HepG2 (cell line): ENCODE measurements around the gene RNF222. TPM values are rescaled to one million over a fixed set of nuclear protein-coding genes. Genes with fewer than 3 reads are reported as not detected.

ENCODE experiments used
- ARID5B ChIP-seq: IDR thresholded peaks from 2 replicates; pipeline ENCODE4 v1.4.0; 2020; ENCODE audit warnings: mild to moderate bottlenecking, missing genetic modification reagents
- BCLAF1 ChIP-seq: fragments of 450-650 bp; IDR thresholded peaks from 2 replicates; pipeline ENCODE4 v1.6.1; 2017; ENCODE audit warnings: mild to moderate bottlenecking
- DNMT1 ChIP-seq: sonication (generic); formaldehyde crosslinking; IDR thresholded peaks from 2 replicates; pipeline ENCODE4 v1.5.1; 2020; ENCODE audit warnings: mild to moderate bottlenecking, missing genetic modification reagents
- ETV5 ChIP-seq: IDR thresholded peaks from 2 replicates; pipeline ENCODE4 v1.6.1; 2018; ENCODE audit warnings: missing biosample characterization, missing genetic modification reagents, inconsistent platforms, borderline replicate concordance
- FOXP1 ChIP-seq, 2 experiments: fragments of 450-650 bp in 1 of 2; IDR thresholded peaks; 2 replicates each; pipeline ENCODE4 v1.6.1; 2017 to 2018; ENCODE audit warnings: antibody characterized with exemption in 1 of 2
- HNRNPK ChIP-seq: fragments of 200-400 bp; formaldehyde crosslinking; IDR thresholded peaks from 2 replicates; pipeline ENCODE4 v1.6.1; 2018; ENCODE audit warnings: low read length, low read depth, moderate library complexity, mild to moderate bottlenecking; ENCODE audit not compliant: poor library complexity, severe bottlenecking
- KAT8 ChIP-seq: IDR thresholded peaks from 2 replicates; pipeline ENCODE4 v1.6.1; 2016; ENCODE audit warnings: missing genetic modification reagents, missing compliant biosample characterization
- KMT2B ChIP-seq: IDR thresholded peaks from 2 replicates; pipeline ENCODE4 v1.6.1; 2016; ENCODE audit warnings: missing genetic modification reagents, missing compliant biosample characterization
- MTA1 ChIP-seq: sonication (generic); formaldehyde crosslinking; IDR thresholded peaks from 2 replicates; pipeline ENCODE4 v1.4.0; 2020; ENCODE audit warnings: missing genetic modification reagents, mild to moderate bottlenecking, borderline replicate concordance
- MYPOP ChIP-seq: sonication (generic); formaldehyde crosslinking; IDR thresholded peaks from 2 replicates; pipeline ENCODE4 v1.8.1; 2023; ENCODE audit warnings: mild to moderate bottlenecking, moderate library complexity, missing genetic modification reagents
- ONECUT2 ChIP-seq: sonication (generic); formaldehyde crosslinking; IDR thresholded peaks from 2 replicates; pipeline ENCODE4 v1.4.0; 2020; ENCODE audit warnings: missing genetic modification reagents
- RELA ChIP-seq: sonication (generic); formaldehyde crosslinking; IDR thresholded peaks from 2 replicates; pipeline ENCODE4 v1.4.0; 2020; ENCODE audit warnings: missing genetic modification reagents
- TBL1XR1 ChIP-seq: fragments of 150-350 bp; IDR thresholded peaks from 2 replicates; pipeline ENCODE4 v1.6.1; 2014; ENCODE audit warnings: borderline replicate concordance, low read length; ENCODE audit not compliant: partially characterized antibody
- TFAP4 ChIP-seq: sonication (generic); IDR thresholded peaks from 2 replicates; pipeline ENCODE4 v1.6.1; 2016; ENCODE audit warnings: low read depth, borderline replicate concordance
- ZC3H13 ChIP-seq: sonication (generic); formaldehyde crosslinking; IDR thresholded peaks from 2 replicates; pipeline ENCODE4 v1.8.1; 2023; ENCODE audit warnings: mild to moderate bottlenecking, missing genetic modification reagents, moderate library complexity
- ZNF292 ChIP-seq: sonication (generic); formaldehyde crosslinking; IDR thresholded peaks from 2 replicates; pipeline ENCODE4 v1.8.1; 2022; ENCODE audit warnings: mild to moderate bottlenecking, low read depth, missing genetic modification reagents, borderline replicate concordance
- ZNF431 ChIP-seq: sonication (generic); formaldehyde crosslinking; IDR thresholded peaks from 2 replicates; pipeline ENCODE4 v1.9.0; 2022; ENCODE audit warnings: missing genetic modification reagents, low read depth, mild to moderate bottlenecking, borderline replicate concordance
- ZNF567 ChIP-seq: sonication (generic); formaldehyde crosslinking; IDR thresholded peaks from 2 replicates; pipeline ENCODE4 v1.8.1; 2023; ENCODE audit warnings: mild to moderate bottlenecking, missing genetic modification reagents, borderline replicate concordance
- ZNF639 ChIP-seq: conservative IDR thresholded peaks from 2 replicates; pipeline ENCODE4 v1.6.1; 2018; ENCODE audit warnings: missing genetic modification reagents
- ZNF75D ChIP-seq: sonication (generic); formaldehyde crosslinking; IDR thresholded peaks from 2 replicates; pipeline ENCODE4 v1.8.1; 2023; ENCODE audit warnings: missing genetic modification reagents, mild to moderate bottlenecking, borderline replicate concordance
- polyA plus RNA-seq, 8 experiments: library from polyadenylated mRNA; depleted of rRNA in 3 of 8; stranded (reverse) in 7 of 8; unstranded in 1 of 8; fragments of >200 nt; fragmentation: Illumina TruSeq in 4 of 8; extraction: Trizol in 4 of 8; gene quantifications; 2 replicates each; pipeline versions ENCODE4 v1.2.1 to v1.2.3, GENCODE V29; 2011 to 2016; ENCODE audit warnings: low read depth in 4 of 8, missing spikeins in 1 of 8, mixed read lengths in 1 of 8; ENCODE audit not compliant: insufficient read depth in 1 of 8
- total RNA-seq, 5 experiments: library from RNA; depleted of rRNA; stranded (reverse); fragments of >200 nt; fragmentation: Illumina TruSeq; extraction: Trizol; gene quantifications; 2 replicates each; pipeline ENCODE4 v1.2.3, GENCODE V29; 2016; ENCODE audit warnings: low read depth in 1 of 5

The RNF222 gene
- total and polyA plus RNA-seq, 2 of the 13 experiments (the other 11 are each of a cell fraction or from before 2014, with no cell fraction given): not detected

- TF ChIP-seq ETV5 (CRISPR knock-in tag) (0 out of 2 replicates have a peak, but pooled peaks have one; percentile 17), ARID5B (peak; percentile 59), BCLAF1 (no peak), ZNF567 (no peak), RELA (CRISPR knock-in tag) (no peak), ONECUT2 (CRISPR knock-in tag) (no peak), FOXP1 (IDR thresholded peaks at IDR 0.05) (no peak), FOXP1 (CRISPR knock-in tag; IDR thresholded peaks at IDR 0.05) (peak; percentile 89), KAT8 (CRISPR knock-in tag) (peak; percentile 52; the same call in 1 of the 2 replicates), ZC3H13 (CRISPR knock-in tag) (no peak), TBL1XR1 (no peak), TFAP4 (peak; percentile 60; the same call in 1 of the 2 replicates), ZNF639 (CRISPR knock-in tag) (no peak), MYPOP (CRISPR knock-in tag) (no peak), ZNF292 (CRISPR knock-in tag) (0 out of 2 replicates have a peak, but pooled peaks have one; percentile 45), ZNF75D (CRISPR knock-in tag) (no peak), ZNF431 (CRISPR knock-in tag) (no peak), KMT2B (CRISPR knock-in tag) (no peak), HNRNPK (no peak), DNMT1 (no peak), MTA1 (CRISPR knock-in tag) (no peak)
Observed at GRCh38 chr17:8417806-8418205, 20.2 kb upstream of the RNF222 start (continued).
